Measurements from ENCODE around the gene MUSTN1.

Gene MUSTN1

GRCh38 chr3:52805270-52806039, 29.4 kb downstream of the MUSTN1 start:
- DNase-seq (ENCODE audit: low read depth), result no peak

DNA sequence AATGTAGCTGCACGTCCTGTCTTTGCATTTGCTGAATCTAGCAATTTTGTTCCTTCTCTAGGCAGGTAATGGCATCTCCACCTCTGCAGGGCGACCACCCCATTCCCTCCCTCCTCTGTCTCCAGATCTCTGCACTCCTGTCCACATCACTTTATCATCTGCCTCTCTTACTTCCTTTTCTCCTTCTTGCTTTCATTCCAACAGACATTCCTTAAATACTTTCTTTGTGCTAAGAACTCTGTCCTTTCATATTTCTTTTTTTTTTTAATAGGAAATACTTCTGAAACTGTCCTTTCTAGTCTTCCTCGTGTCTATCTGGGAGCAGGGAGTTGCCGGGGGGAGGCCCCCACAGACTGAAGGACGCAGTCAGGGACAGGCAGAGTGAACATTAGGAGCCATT, 33.0 kb downstream of the MUSTN1 start:
- DNase-seq (ENCODE audit: low read depth), result no peak

DNA sequence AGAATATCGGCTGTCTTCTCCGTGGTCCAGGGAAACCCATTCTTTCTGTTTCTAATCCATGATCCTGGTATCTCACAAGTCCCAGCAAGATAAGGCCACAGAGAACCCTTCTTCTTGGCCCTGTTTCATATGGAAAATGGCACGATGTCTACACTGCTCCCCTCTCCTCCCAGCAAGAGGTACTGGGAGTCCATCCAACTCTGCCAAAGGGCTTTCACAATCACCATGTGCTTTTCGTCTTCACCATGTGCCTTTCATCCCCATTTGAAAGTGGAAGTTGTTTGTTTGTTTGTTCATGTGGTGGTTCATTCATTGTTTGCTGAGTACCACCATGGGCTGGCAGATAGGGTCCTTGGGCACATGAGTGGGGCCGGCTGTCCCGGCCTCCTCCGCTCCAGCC, 34.7 kb downstream of the MUSTN1 start:
- DNase-seq (ENCODE audit: low read depth), result no peak

GRCh38 chr3:52798978-52799476, 35.8 kb downstream of the MUSTN1 start:
- DNase-seq (ENCODE audit: low read depth), result no peak

- DNase-seq (ENCODE audit: low read depth), result no peak
Observed at GRCh38 chr3:52798376-52798977, 36.3 kb downstream of the MUSTN1 start.

DNA sequence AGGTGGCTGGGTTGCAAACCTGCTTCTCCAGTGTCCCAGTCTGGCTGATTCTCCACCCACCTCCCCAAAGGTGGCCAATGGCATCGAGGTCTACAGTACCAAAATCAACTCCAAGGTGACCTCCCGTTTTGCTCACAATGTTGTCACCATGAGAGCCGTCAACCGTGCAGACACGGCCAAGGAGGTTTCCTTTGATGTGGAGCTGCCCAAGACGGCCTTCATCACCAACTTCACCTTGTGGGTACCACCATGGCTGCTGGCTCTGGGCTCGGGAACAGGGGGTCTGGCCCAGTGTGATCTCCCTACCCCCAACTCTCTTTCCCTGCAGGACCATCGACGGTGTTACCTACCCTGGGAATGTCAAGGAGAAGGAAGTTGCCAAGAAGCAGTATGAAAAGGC, 38.4 kb downstream of the MUSTN1 start:
- no peak for DNase-seq (ENCODE audit: low read depth)

GRCh38 chr3:52795298-52795900, 39.4 kb downstream of the MUSTN1 start:
- no peak for DNase-seq (ENCODE audit: low read depth)

DNA sequence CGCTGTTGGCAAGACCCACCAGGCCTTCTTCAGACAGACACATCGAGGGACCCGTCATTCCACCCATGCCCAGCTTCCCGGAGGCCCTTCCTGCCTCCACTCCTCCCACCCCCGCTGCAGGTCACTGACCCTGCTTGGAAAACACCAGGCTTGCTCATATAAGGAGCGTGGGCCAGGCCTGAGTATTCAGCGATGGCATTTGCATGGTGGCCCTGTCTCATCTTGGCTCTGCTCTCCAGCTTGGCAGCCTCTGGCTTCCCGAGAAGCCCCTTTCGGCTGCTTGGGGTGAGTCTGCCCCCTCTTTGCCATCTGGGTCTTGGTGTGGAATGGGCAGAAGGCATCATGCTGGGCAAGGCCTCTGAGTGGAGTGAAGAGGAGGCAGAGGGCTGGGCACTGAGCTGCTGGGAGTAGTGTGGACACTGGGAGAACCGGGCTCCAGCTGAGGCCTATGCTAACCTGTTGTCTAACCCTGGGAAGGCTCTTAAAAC, 40.2 kb downstream of the MUSTN1 start, which contains the start of gene ITIH3:
ITIH3 (plus strand) TSS at position 185 of the 488 bp plus-strand sequence; CDS start at position 193, 8 bp downstream.
- DNase-seq (ENCODE audit: low read depth), result no peak

DNA sequence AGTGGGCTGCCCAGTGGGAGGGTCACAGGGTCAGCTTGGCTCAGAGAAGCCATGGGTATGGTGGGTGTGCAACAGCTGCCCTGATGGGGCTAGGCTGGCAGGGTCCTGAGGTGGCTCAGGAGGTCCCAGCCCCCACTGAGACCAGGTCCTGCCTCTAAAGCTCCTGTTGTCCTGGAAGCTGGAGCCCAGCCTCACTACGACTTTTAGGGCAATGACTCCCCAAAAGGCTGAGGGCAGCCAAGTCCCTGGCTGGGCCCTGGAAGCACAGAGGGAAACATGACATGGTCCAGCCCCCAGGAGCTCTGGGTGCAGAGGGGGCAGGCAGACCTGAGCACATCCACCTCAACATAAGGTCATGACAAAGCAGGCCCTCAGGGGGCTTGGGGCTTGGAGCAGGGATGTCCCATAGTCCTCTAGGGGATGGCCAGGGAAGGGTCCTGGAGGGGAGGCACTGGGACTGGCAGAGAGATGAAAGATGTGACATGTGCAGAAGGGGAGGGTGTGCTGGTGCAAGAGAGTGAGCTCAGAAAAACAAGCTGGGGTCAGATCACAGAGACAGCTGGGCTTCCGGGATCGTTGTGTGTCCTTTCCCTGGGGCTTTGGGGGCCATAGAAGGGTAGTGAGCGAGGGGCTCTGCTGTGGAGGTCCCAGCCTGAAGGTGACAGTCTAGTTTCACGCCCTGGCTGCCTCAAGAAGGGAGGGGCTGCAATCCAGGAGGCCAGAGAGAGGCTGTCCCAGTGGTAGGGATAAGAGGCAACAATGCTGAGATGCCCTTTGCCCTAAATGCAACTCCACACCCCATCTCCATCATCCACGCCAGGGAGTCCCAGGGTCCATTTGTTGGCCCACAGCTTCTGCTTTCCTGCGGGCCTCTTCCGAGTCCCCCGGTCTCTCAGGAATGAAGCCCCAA, 40.9 kb downstream of the MUSTN1 start:
- DNase-seq (ENCODE audit: low read depth), result no peak

GRCh38 chr3:52792961-52793695, 41.7 kb downstream of the MUSTN1 start:
- DNase-seq (ENCODE audit: low read depth), result no peak

DNA sequence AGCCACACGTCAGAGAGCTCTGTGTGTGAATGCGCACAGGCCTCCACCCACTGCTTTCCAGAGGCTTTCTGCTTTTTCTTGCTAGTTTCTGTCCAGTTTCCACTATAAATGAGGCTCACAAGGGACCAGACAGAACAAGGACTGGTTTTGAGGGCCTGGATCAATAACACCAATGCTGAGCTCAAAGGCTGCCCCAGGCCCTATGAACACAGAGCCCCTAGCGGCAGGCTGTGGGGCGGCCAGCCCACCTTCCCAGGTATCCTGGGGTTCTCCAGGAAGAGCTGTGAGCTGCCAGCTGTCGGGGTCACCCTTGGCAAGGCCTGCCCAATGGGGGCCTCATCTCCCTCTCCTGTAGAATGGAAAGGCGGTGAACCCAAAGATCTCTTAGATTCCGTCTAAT, 42.4 kb downstream of the MUSTN1 start:
- no peak for DNase-seq (ENCODE audit: low read depth)

DNA sequence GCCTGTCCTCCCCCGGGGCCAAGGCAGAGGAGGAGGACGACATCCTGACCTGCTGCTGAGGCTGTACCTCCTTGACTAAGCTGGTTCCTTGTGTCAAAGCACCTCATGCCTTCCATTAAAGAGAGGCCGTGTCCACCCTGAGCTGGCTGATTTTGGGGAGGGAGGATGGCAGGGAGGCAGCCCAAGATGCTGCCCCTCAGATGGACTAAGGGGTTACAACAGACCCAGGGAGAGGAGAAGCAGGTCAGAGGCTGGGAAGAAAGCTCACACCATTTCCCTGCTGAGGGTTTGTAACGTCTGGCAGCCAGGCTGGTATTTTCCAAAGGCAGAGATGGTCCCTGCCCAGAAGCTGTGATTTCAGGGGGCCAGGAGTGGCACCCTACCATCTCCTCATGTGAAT, 42.9 kb downstream of the MUSTN1 start:
- no peak for DNase-seq (ENCODE audit: low read depth)

GRCh38 chr3:52791366-52791765, 43.5 kb downstream of the MUSTN1 start:
- DNase-seq (ENCODE audit: low read depth), result no peak

GRCh38 chr3:52790741-52791140, 44.1 kb downstream of the MUSTN1 start:
- no peak for DNase-seq (ENCODE audit: low read depth)

- no peak for DNase-seq (ENCODE audit: low read depth)
Observed at GRCh38 chr3:52790337-52790736, 44.5 kb downstream of the MUSTN1 start.

DNA sequence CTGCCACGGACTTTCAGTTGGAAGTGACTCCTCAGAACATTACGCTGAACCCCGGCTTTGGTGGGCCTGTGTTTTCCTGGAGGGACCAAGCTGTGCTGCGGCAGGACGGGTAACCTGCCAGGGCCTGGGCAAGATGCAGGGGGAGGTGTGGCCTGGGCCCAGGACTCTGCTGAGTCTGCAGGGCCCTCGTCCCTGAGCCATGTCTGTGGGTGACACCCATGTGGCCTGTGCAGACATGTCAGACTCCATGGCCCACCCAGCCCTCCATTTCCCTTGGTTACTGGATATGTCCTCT, 45.1 kb downstream of the MUSTN1 start:
- DNase-seq (ENCODE audit: low read depth), result no peak

DNA sequence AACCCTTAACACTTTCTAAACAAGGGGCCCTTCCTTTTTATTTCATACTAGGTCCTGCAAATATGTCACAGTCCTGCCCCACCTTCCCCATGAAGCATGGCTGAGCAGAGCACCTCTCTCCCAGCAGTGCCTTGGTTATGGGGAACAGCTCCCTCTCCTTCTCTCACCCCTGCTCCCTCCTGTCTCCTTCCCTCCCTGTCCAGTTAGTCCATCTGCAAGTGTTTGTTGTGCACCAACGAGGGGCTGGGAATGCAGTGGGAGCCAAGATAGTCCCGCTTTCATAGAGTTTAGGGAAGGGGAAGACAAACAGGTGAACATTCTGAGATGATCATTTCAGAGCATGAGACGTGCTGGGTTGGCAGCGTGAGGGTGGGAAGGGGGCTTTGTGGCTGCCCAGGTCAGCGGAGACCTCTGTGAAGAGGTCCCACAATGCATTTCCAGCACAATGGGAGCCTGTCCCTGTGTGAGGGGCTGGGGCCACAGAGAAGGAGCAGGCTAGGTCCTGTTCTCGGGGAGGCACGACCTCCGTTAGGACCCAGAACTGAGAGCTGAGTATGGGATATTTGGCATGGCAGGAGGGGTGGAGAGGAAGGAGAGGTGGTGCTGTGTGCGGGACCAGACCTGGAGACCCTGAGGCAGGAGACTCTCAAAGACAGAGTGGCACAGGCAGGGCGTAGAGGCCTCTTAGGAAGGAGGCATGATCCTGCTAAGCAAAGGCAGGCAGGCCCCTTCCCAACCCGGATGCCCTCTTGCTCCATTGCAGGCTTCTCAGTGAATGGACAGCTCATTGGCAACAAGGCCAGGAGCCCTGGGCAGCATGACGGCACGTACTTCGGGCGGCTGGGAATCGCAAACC, 45.7 kb downstream of the MUSTN1 start:
- DNase-seq (ENCODE audit: low read depth), result no peak

DNA sequence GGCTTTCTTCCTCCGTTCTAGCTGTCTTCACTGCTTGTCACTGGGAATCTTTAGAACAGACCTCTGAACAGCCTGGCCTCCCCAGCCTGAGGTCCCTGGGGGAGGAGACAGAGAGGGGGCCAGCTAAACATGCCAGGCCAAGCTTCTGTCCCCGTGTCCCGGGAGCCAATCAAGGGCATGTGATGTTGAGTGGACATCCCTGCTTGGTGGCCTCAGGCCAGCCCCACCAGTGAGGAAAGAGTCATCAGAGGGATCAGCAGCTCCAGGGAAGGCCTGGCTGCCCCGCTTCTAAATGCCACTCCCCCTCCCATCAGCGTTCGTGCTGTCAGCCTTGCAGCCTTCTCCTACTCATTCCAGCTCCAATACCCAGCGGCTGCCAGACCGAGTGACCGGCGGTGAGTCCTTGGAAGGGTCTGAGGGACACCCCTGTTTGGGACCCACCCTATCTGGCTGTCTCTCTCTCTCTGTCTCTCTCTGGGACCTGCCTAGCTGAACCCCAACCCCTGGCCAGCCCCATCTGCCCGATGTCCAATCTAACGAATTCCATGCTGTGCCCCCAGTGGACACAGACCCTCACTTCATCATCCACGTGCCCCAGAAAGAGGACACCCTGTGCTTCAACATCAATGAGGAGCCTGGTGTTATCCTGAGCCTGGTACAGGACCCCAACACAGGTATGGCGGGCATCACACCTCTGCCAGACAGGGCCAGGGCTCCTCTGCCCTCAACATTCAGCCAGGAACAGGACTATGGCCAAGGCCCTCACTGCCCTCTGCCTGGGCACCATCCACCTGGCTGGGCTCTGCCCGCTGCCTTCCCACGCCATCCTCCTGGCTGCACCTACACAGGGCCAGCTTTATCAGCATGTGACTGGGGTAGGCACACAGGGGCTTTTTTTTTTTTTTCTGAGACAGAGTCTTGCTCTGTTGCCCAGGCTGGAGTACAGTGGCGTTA, 46.9 kb downstream of the MUSTN1 start:
- no peak for DNase-seq (ENCODE audit: low read depth)

- DNase-seq (ENCODE audit: low read depth), result no peak
Observed at GRCh38 chr3:52787246-52787645, 47.6 kb downstream of the MUSTN1 start.
